Mucosa of descending colon (tissue), 3 donors: ENCODE data around the gene LAD1. TPM values are rescaled to one million over a fixed set of nuclear protein-coding genes. Genes with fewer than 3 reads are reported as not detected.

Source experiments
- ATAC-seq: fragments of 200-7000 bp; cut with Tn5 transposase; one replicate; pipeline ENCODE4 v1.9.1; 2020; ENCODE audit warnings: mild to moderate bottlenecking, moderate library complexity
- DNase-seq, 3 donors: peaks; one replicate each; pipeline ENCODE4 v3.0.0-alpha.2; 2020
- H3K36me3 ChIP-seq: fragments of 200-600 bp; one replicate; pipeline ENCODE4 v1.8.0; 2021; ENCODE audit warnings: low read depth, mild to moderate bottlenecking
- H3K4me1 ChIP-seq: fragments of 200-600 bp; one replicate; pipeline ENCODE4 v1.8.0; 2021; ENCODE audit warnings: low read depth, mild to moderate bottlenecking
- H3K4me3 ChIP-seq: fragments of 200-600 bp; one replicate; pipeline ENCODE4 v1.8.0; 2021; ENCODE audit warnings: mild to moderate bottlenecking
- H3K9me3 ChIP-seq: fragments of 200-600 bp; one replicate; pipeline ENCODE4 v1.8.0; 2021; ENCODE audit warnings: mild to moderate bottlenecking
- intact Hi-C, 2 donors: fragments of 100-400 bp; cut with DNase I in 1 of 2; cut with micrococcal nuclease in 1 of 2; formaldehyde crosslinking; loops; one replicate each; pipeline versions ENCODE4 v1.11.0 to v1.11.1; 2022; cut with DNase I, micrococcal nuclease
- total RNA-seq, 3 donors: library from RNA; stranded (reverse); fragmentation: NEBNext Ultra II Directional in 2 of 3; extraction: Animal tissue kit (Norgen Biotek cat#: 25700) in 2 of 3; gene quantifications; one replicate each; pipeline versions ENCODE4 v1.2.1 to v1.2.4, GENCODE V29; 2021 to 2023
- TF ChIP-seq, protein P1 (sequence below): fragments of 200-600 bp; IDR thresholded peaks from one replicate; pipeline ENCODE4 v1.8.0; 2022; ENCODE audit warnings: antibody characterized with exemption, mild to moderate bottlenecking
- donor health status: DM: no; HTN: no; CAD: no; lungs with moderate emphysema.
- donor health status: DM: no; HTN: no; CAD: no.
- donor health status: DM: no; HTN: yes; CAD: no.

LAD1 gene
- total RNA-seq, 3 donors from 2014 or later, result 86.0 to 202 (median 130) TPM

DNA sequence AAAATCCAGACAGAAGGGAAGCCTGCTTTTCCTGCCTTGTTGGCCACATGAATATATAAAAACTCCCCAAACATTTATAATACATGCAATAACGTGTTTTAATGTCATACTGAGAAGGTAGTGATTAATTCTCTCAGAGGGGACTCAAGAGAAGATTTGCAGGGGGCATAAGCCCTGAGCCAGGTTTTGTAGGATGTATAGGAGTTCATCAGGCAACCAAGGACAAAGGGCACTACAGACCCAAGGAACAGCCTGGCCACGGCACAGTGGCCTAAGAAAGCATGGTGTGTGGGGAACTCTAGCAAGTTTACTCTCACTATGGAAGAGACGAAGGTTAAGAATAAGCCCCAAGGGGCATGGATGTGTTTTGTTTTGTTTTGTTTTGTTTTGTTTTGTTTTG lies 37.8 kb upstream of the LAD1 start:
- intact Hi-C loops, result no loop called here
- no peak overlapping the region for H3K4me3 ChIP-seq
- TF ChIP-seq, protein P1, sequence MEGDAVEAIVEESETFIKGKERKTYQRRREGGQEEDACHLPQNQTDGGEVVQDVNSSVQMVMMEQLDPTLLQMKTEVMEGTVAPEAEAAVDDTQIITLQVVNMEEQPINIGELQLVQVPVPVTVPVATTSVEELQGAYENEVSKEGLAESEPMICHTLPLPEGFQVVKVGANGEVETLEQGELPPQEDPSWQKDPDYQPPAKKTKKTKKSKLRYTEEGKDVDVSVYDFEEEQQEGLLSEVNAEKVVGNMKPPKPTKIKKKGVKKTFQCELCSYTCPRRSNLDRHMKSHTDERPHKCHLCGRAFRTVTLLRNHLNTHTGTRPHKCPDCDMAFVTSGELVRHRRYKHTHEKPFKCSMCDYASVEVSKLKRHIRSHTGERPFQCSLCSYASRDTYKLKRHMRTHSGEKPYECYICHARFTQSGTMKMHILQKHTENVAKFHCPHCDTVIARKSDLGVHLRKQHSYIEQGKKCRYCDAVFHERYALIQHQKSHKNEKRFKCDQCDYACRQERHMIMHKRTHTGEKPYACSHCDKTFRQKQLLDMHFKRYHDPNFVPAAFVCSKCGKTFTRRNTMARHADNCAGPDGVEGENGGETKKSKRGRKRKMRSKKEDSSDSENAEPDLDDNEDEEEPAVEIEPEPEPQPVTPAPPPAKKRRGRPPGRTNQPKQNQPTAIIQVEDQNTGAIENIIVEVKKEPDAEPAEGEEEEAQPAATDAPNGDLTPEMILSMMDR, result no peak
- DNase-seq (no peak), ATAC-seq (no peak)
- no peaks in the 10 kb centered on the region for H3K36me3 ChIP-seq
- no peaks in the 10 kb centered on the region for H3K9me3 ChIP-seq
- no peaks in the 10 kb centered on the region for H3K4me1 ChIP-seq

DNA sequence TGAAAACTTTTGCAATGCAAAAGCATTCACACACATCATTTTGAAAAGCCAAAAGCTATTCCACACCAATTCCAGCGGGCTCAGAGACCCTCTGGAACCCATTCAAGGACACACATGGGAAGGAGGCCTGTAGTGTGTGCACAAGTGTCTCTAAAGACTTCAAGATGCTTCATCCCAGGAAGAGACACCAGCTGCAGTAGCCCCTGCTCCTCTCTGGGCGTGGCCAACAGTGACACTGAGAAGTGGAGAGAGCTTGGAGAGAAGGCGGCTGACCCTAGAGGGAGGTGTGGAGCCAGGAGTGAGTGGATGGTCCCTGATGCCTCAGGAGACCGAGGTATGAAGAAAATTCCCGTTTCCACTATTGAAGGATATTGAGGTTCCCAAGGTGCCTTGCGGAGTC lies 37.3 kb upstream of the LAD1 start:
- no peak overlapping the region for H3K4me3 ChIP-seq
- H3K9me3 ChIP-seq, result no peaks in the 10 kb centered on the region
- no peaks in the 10 kb centered on the region for H3K36me3 ChIP-seq
- H3K4me1 ChIP-seq, result no peaks in the 10 kb centered on the region
- TF ChIP-seq, protein P1, result no peak
- ATAC-seq (no peak), DNase-seq (no peak)
- intact Hi-C loops, result no loop called here

DNA sequence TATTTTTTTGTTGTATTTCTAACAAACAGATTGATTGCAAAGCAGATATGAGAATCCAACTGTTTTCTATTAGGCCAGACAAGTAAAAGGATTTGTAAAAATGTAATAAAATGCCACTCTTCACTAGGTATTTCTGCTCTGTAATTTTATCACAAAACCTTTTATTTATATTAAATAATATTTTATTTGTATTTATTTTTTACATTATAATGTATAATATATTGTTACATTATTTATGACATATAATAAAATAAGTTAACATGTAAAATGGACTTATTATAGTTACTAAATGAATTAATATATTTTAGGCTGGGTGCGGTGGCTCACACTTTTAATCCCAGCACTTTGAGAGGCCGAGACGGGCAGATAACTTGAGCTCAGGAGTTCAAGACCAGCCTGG lies 35.1 kb upstream of the LAD1 start:
- DNase-seq (no peak), ATAC-seq (no peak)
- Histone ChIP-seq H3K36me3 (no peaks in the 10 kb centered on the region), H3K4me3 (no peak overlapping the region), H3K4me1 (no peaks in the 10 kb centered on the region), H3K9me3 (no peaks in the 10 kb centered on the region)
- intact Hi-C loops, result no loop called here
- TF ChIP-seq, protein P1, result no peak

DNA sequence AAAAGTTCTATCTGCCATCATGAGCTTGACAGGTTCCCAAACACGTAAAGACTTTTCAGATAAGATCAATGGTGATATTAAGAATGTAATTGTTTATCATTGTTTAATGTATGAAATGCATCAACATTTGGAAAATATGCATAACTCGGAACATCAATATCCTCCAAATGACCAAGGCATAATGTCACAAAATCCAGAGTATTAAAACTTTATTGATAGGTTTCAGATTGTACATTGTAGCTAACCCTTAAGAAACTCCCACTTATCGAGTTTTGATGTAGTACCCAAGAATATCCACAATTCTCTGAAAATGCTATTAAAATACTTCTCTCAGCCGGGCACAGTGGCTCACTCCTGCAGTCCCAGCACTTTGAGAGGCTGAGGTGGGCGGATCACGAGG lies 34.5 kb upstream of the LAD1 start:
- DNase-seq (no peak), ATAC-seq (no peak)
- Histone ChIP-seq H3K36me3 (no peaks in the 10 kb centered on the region), H3K4me1 (no peaks in the 10 kb centered on the region), H3K9me3 (no peaks in the 10 kb centered on the region), H3K4me3 (no peak overlapping the region)
- intact Hi-C loops, result no loop called here
- TF ChIP-seq, protein P1, result no peak

DNA sequence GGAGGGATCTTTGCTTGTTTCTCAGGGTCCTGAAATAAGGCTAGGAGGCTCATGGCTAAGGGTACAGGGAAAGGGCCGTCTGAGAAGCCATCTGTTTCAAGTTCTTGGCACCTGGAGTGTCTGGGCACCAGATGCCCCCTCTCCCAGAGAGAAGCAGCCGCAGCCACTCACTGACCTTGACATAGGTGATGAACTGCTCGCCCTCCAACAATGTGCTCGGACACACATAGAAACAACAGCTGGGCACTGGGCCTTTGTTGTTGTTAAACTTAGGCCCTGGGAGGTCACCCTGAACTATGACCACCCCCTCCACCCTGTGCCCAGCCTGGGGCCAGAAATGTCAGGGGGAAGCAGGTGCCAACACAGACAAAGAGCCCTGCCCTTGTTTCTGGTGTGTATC lies 31.7 kb upstream of the LAD1 start:
- H3K36me3 ChIP-seq, result no peaks in the 10 kb centered on the region
- ATAC-seq (no peak), DNase-seq (no peak)
- no peaks in the 10 kb centered on the region for H3K9me3 ChIP-seq
- intact Hi-C loops, result no loop called here
- H3K4me1 ChIP-seq, result no peaks in the 10 kb centered on the region
- TF ChIP-seq, protein P1, result no peak
- H3K4me3 ChIP-seq, result no peak overlapping the region
